HG02938 (cell line): Measurements from ENCODE around the gene SGPL1.
"Not testable (repeated sequence)": the region's sequence is repeated elsewhere in the genome, so short reads cannot be mapped to it uniquely, and the experiment has no call there.

ENCODE experiments used
- ATAC-seq: cut with Tn5 transposase; IDR thresholded peaks from one replicate; pipeline ENCODE4 v1.9.1; 2021; ENCODE audit warnings: mild to moderate bottlenecking, moderate library complexity; ENCODE audit not compliant: unreplicated experiment

SGPL1 gene

DNA sequence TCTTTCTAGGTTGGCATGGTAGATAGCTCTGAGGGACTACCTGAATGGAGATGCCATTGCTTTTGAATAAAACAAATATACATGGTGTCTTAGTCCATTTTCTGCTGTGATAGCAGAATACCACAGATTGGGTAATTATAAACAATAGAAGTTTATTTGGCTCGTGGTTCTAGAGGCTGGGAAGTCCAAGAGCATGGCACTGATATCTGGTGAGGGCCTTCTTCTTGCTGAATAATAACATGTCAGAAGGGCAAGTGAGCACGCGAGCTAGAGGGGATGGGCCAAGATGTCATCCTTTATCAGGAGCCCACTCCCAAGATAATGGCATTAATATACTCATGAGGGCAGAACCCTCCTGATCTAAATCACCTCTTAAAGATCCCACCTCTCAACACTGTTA, 21.9 kb downstream of the SGPL1 start:
- no peak for ATAC-seq

DNA sequence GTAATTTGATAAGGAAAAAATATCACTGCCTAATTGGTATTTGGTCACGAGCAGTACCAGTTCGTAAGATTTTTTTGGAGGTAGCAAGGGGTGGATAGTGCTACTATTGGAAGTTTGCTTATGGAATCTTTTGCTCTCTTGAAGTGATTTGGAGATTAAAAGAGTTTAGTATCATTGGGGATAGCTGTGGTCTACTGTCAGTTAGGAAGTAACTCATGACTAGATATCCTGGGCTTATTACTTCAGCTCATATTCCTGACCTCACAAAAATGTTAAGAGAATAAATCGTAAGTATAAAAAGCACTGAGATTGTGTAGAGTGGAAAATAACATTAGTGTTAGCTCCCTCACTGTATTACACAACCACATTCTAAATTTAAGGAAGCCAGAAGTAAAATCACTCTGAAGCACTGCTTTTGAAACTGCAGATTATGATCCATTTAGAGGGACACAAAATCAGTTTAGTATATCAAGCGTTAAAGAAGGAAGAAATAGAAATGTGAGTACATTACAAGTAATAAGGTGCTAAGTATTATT, 22.6 kb downstream of the SGPL1 start:
- ATAC-seq = no peak

DNA sequence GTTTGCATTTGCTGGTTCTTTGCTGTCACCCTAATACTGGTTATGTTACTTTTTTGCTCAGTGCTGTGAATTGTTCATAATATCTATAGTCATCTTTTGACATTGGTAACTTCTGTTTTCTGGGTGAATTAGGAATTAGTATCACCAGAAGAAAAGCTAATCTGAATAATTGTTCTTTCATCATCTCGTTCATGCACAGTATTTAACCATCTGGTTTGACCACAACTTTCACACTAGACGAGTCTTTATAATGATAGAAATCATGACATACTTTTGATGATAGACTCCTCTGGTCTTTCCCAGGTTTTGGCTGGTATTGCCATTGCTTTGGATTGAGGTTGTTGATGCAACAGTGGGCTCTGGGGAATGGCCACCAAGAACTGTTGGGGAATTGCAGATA, 25.1 kb downstream of the SGPL1 start:
- no peak for ATAC-seq

DNA sequence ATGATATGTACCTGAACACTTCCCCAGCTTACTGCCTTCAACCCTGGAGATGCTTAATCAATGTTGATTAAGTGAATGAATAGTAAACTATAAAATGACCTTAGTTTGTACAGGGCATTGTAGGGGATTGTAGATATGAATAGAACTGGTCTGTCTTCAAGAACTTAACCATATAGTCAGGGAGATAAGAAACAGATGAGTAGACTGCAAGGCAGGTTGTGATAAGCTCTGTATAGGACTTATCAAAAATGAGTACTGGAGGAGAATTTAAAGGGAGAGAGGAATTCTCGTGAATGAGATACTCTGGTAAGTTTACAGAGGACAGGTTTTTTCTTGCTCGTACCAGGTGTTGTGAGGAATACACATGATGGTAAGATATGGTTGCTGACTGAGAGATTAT, 27.6 kb downstream of the SGPL1 start:
- no peak for ATAC-seq

DNA sequence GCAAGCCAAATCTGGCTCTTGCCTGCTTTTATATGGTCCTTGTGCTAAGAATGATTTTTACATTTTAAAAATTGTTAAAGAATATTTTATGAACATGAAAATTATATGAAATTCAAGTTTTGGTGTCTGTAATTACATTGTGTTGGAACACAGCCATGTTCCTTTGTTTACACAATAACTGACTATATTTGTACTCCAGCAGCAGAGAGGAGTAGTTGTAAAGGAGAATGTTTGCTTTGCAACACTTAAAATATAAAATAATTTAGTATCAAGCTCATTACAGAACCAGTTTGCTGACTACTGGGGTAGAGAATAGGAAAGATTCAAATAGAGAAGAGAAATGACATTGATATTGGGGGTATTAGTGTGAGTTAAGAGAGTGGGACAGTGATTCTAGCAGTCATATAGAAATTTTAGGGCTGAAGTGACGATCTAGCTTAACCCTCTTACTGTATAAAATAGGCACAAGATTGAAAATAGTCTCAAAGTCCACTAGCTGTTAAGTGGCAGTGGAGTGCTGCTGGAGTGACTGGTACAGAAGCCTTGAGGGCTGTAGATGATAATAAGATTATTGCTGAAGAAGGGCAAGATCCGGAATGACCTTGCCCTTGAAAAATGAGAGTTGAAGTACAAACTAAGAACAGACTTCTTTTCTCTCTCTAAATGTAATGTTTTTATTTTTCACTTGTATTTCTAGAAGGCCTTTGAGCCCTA, 28.2 kb downstream of the SGPL1 start:
- no peak for ATAC-seq

DNA sequence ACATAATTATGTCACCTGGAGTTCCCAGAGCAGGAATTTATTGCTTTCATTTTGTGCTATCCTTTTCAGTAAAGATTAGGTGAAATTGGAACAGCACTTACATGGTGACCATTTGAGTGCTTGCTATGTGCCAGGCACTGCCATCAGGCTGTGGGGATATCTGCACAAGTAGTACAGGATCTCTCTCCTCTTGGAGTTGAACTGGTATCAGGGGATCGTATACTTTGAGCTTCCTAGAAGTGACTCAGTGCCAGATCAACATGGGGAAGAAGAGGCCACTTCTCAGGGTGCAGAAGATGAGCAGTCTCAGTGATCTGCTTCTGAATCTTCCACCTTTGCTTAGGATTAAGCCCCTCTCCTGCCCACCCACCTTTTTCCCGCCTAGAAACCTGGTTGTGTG, 29.5 kb downstream of the SGPL1 start:
- ATAC-seq = no peak

DNA sequence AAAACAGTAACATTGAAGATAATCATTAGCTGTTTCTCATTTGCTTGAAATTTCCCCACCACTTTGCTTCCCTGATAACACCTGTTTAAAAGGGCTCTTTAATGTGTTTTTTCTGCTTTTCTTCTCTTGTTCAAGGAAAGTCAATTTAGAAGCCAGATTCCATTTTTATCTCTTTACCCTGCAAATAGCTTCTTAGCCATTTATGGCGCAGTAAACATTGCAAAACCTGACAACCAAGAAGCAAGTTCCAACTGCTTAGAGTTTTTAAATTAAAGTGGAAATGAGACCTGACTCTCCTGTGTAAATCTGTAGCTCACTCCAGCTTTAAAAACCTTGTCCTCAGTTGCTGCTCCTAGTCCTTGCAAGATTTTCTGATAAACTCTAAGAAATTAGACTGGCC, 30.1 kb downstream of the SGPL1 start:
- ATAC-seq = no peak

DNA sequence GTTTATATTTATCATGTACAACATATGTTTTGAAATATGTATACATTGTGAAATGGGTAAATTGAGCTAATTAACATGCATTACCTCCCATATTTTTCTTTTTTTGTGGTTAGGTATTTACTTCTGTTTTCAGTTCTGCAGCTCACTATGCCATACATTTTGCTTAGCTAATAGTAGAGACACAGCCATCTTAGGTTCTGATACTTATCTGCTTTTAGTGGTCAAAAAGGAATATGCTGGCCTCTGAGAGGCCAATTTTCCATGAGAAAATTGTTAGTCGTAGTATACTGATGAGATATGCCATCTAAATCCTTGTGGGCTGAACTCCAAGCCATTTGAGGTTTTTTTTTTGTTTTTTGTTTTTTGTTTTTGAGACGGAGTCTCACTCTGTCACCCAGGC, 31.0 kb downstream of the SGPL1 start:
- ATAC-seq = no peak

DNA sequence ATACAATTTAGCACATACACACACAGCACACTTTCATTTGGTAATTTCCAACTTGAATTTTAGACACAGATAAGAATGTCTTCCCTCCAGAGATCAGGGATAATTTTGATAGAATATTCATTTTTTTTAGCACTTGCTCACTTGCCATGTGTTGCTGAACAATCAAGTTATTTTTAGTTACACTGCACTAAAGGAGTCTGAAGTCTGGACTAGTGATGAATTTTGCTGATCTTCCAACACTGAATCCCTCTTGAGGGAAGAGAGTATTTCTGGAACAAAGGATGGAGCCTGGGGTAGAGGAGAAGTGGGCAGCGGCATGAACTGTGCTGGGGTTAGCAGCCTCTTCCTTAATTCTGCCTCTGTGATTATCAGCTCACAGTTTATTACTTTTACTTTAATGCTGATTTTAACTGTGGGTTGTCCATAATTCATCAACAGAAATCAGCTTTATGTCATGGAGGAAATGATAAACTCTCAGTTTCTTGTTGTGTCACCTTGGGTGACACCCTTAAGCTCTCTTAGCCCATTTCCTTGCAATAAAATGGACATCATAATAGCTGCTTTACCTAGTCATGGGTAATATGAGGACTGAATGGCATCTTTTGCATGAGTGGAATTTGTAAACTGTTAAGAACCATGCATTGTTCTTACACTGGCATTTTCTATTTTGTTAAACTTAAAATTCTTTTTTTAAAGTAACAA, 32.1 kb downstream of the SGPL1 start:
- ATAC-seq = no peak

DNA sequence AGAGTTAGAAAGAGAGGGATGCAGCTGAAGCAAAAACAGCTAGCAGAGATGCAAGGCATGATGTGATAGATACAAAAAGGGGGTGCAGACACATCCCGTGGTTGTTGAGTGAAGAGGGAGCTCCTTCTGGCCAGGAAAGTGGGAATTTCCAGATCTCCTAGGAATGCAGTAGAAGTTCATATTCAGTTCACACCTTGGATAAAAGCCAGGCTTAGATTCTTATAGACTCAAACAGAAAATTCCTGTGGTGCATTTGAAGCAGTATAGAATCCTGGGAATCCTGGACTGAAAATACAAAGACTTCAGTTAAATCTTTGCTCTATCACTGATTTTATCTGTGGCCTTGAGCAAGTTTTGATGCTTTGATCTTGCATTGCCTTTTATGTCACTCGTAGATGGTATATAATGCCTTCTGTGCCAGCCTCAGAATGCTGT, 33.9 kb downstream of the SGPL1 start:
- no peak for ATAC-seq

DNA sequence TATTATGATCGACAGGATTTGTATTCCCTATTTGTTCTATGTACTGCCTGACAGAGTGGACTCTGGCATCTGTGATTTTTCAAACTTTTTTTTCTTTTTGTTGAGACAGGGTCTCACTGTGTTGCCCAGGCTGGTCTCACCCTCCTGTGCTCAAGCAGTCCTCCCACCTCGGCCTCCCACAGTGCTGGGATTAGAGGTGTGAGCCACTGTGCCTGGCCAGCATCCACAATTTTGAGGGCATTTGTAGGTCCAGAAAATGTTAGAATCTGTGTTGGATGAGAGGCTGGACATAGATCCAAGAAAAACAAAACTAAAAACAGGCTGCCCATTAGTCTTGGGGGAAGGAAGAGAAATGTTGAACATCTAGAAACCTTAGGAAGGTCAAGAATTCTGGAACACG, 34.3 kb downstream of the SGPL1 start:
- ATAC-seq = no peak

DNA sequence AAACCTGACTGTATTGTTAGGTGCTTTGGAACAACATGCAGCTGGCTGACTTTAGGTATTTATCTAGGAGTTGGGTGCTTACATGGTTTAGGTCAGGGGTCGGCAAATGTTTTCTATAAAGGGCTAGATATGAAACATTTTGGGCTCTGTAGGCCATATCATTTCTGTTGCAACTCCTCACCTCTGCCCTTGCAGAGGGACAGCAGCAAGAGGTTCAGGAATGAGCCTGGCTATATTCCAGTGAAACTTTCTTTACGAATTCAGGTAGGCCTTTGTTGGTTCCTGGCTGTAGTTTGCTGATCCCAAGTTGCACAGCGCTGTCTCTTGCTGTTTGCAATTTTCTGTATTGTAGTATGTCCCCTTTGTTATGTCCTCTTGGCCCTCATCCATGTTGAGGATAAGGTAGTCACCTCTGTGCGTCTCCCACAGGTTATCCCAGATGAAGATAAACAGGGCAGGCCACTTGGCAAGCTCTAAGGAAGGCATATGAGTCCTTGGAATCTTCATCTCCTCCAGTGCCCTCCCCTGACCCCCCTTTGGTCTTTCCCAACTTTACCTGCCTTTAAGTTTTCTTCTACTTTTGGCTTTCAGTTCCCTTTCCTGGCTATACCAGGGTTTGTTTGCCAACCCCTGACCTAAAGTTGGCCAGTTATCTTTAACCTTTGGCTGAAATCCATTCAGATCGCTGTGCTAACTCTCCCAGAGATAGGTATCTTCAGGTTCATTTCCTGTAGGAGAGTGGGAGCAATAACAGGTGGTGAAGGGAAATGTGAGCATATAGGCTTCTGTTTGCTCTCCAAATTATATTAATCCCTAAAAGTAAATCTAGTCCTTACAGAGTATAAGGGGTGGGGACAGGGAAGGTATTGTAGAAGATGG, 36.1 kb downstream of the SGPL1 start:
- ATAC-seq = no peak

DNA sequence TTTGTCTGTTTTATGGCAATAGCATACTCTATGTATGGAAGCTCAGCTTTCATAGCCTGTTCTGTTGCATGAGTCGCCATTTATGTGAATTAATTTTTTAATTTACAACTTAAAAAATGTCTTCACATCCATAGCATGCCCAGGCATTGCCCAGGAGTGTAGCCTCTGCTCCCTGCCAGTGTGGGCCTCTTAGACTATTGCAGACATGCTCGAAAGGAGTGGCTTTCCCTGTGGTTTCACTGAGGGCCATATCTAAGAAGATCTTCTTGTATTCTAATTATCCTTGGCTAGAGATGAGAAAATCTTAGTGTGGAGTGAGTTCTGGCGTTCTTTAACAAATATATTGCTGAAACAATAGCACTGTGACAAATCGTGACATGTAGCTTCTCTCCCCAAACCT, 37.3 kb downstream of the SGPL1 start:
- ATAC-seq = no peak

DNA sequence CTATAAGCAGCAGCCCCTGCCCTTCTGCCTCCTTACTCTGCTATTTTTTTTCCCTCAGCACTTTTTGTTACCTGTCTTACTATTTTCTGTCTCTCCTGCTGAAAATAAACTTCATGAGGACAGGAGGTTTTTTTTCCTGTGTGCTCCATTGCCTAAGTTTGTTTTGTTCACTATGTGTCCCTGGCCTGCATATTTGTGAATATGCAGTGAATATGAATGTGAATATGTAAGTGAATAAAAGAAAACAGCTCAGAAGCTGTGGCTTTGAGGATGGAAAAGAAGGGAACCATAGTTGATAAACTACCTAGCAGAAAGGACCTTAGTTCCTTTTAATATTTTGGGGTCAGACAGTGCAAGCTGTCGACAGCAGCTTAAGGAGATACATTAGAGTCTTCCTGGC, 37.7 kb downstream of the SGPL1 start:
- no peak for ATAC-seq

DNA sequence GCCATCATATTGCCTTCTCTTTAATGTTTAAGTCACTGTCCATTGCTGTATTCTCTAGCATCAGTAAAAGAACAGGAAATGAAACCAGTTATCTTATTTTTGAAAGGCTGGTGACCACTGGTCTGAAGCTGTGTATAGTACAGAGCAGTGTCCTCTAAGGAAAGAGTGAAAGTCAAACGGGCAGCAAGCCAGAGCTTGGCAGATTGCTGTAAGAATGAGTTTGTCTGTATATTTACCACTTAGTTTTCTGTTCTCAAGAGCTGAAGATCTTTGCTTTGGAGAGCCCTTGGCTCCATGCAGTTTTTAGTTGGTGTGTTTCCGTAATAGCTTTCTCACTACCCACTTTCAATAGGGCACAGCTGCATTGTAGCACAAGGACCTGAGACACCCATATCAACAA, 40.7 kb downstream of the SGPL1 start:
- ATAC-seq = no peak

DNA sequence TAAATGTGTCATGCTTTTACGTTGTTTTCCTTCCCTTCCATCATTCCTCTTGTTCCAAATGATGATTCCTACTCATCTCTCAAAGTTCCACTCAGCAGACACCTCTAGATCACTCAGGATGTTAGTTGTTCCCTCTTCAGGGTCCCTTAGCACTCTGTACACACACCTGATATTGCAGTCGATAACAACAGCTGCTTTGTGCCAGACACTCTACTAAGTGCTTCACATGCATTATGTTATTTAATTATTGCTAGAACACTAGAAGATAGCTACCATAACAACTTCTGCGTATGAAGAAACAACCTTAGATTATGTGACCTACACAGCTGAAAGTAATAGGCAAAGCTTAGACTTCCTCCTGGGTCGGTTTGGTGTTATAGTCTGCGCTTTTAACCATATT, 43.0 kb downstream of the SGPL1 start:
- no peak for ATAC-seq

DNA sequence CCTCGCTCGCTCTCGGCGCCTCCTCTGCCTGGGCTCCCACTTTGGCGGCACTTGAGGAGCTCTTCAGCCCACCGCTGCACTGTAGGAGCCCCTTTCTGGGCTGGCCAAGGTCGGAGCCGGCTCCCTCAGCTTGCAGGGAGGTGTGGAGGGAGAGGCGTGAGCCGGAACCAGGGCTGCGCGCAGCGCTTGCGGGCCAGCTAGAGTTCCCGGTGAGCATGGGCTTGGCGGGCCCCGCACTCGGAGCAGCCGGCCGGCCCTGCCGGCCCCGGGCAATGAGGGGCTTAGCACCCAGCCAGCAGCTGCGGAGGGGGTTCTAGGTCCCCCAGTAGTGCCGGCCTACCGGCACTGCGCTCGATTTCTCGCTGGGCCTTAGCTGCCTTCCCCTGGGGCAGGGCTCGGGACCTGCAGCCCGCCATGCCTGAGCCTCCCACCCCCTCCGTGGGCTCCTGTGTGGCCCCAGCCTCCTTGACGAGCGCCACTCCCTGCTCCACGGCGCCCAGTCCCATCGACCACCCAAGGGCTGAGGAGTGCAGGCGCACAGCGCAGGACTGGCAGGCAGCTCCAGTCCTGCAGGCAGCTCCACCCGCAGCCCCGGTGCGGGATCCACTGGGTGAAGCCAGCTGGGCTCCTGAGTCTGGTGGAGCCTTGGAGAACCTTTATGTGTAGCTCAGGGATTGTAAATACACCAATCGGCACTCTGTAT, 45.9 kb downstream of the SGPL1 start:
- ATAC-seq = not testable (repeated sequence)

DNA sequence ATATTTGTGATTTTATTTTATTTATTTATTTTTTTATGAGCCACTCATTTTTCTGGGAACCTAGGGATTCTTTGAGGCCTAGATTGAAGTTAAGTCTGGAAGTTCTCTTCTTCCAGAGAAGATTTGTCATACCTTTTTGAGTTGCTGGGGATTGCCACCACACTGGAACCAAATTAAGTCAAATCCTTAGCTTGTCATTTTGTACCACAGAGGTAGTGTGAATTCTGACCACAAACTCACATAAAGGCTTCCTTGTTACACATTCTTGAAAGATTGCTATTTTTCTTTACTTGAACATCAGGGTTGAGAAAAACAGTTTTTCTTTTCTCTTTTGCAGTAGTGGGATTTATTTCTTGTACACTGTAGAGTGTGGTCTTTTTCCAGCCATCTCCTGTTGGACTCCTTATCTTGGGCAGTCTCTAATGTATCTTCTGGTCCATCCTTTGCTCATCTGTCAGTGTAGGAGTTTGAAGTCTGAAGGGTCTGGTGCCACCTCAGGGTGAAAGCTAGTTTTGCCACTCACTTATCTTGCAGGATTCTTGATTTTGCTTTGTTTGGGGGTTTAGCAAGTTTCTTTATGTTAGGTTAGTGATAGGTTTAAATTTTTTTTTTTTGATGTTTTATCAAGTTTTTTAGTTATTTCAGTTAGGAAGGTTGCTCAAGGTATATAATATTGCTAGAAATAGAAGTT, 47.9 kb downstream of the SGPL1 start:
- no peak for ATAC-seq

DNA sequence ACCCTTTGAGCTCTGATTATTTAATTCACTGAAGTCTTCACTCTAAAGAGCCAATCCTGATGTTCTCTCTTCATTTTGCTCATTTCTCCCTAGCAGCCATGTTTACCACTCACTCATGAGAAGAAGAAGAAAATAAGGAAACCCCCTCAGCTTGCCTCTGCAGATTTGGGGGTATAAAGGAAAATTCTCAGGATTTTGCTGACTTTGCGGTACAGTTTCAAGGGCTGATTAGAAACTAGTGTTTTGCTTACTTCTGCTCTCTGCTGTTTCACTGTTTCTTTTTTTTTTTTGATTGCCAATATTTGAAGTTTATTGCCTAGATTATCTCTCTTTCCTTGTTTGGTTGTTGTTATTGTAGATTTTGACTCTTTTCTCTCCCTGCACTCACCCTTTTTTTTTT, 49.2 kb downstream of the SGPL1 start:
- ATAC-seq = no peak

DNA sequence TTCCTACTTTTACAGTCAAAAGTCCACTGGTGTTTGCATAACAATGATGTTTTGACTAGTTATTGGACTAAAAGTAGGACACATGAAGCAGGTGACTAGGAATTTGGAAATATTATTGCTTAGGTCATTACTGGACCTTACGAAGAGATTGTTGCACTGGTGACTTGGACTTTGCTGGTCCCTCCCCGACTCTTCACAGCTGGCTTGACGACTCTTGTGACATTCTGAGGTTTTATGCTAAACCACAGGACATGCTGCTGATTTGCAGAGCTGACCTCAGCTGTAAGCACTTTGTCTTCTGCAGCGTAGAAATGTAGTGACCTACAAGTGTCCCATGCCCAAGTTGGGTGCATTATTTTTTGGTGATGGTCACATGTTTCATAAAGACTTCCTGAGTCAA, 50.7 kb downstream of the SGPL1 start:
- ATAC-seq = no peak
